ENCODE measurements around the gene FES. TPM values are rescaled to one million over a fixed set of nuclear protein-coding genes. Genes with fewer than 3 reads are reported as not detected.

Gene FES
- total and polyA plus RNA-seq, 5 donors from 2014 or later = 0.13 to 3.8 (median 0.13) TPM; not detected in 2

DNA sequence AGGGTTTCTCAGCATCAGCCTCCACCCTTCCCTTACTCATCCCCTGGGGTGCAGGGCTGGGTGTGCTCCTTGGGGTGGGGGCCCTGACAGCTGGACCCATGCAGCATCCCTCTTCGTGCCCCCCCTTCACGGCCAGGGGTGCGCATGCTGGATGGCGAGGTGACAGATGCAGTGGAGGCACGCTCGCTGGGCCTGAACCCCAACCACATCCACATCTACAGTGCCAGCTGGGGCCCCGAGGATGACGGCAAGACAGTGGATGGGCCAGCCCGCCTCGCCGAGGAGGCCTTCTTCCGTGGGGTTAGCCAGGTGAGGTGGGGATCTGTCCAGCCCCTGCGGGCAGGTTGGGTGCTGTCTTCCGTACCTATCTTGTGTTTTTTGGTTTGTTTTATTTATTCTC is 6.3 kb upstream of the FES start:
- Histone ChIP-seq H3K27me3 (ENCODE audit: control insufficient read depth, insufficient read depth, low read length) (no peaks in the 10 kb centered on the region), H3K9me3 (ENCODE audit: control insufficient read depth in 2 of 2, low read length in 2 of 2) (no peaks in the 10 kb centered on the region), H3K27ac (ENCODE audit: insufficient read depth, low read length, poor library complexity, severe bottlenecking) (no peak overlapping the region), H3K4me3 (ENCODE audit: low read depth, low read length) (no peak overlapping the region), H3K36me3 (ENCODE audit: control insufficient read depth, insufficient read depth, low read length) (peaks cover 42% of the 10 kb centered on the region), H3K4me1 (ENCODE audit: control insufficient read depth, insufficient read depth, low read length, poor library complexity, severe bottlenecking) (peaks cover 11% of the 10 kb centered on the region)
- DNase-seq (no peak), ATAC-seq (ENCODE audit: low read depth in 2 of 2) (no peak)
- Mint-ChIP-seq H3K36me3 (peaks cover 17% of the 10 kb centered on the region), H3K27ac (no peak overlapping the region), H3K27me3 (no peaks in the 10 kb centered on the region), H3K9me3 (peaks cover 0 to 2% (median 0%) of the 10 kb centered on the region in 7 donors), H3K4me1 (peaks cover 0 to 19% (median 10%) of the 10 kb centered on the region in 4 donors), H3K4me3 (no peak overlapping the region)

DNA sequence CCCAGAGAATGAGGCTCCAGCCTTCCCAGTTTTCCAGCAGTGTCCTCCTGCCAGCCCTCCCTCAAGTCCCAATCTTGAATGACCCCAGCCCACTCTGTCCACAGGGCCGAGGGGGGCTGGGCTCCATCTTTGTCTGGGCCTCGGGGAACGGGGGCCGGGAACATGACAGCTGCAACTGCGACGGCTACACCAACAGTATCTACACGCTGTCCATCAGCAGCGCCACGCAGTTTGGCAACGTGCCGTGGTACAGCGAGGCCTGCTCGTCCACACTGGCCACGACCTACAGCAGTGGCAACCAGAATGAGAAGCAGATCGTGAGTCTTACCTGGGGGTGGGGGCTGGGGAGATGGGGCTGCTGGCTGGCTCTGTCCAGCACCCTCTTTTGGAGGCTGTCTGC is 5.6 kb upstream of the FES start:
- peaks cover 42% of the 10 kb centered on the region for H3K36me3 ChIP-seq (ENCODE audit: control insufficient read depth, insufficient read depth, low read length)
- H3K9me3 ChIP-seq (ENCODE audit: control insufficient read depth in 2 of 2, low read length in 2 of 2) = no peaks in the 10 kb centered on the region
- H3K4me1 Mint-ChIP-seq = peaks cover 0 to 13% (median 5%) of the 10 kb centered on the region in 4 donors
- no peak overlapping the region for H3K27ac ChIP-seq (ENCODE audit: insufficient read depth, low read length, poor library complexity, severe bottlenecking)
- H3K9me3 Mint-ChIP-seq = peaks cover 0 to 2% (median 0%) of the 10 kb centered on the region in 7 donors
- ATAC-seq (ENCODE audit: low read depth in 2 of 2) (no peak), DNase-seq (no peak)
- H3K36me3 Mint-ChIP-seq = peaks cover 17% of the 10 kb centered on the region
- H3K27ac Mint-ChIP-seq = no peak overlapping the region
- no peaks in the 10 kb centered on the region for H3K27me3 ChIP-seq (ENCODE audit: control insufficient read depth, insufficient read depth, low read length)
- H3K4me3 ChIP-seq (ENCODE audit: low read depth, low read length) = no peak overlapping the region
- peaks cover 4% of the 10 kb centered on the region for H3K4me1 ChIP-seq (ENCODE audit: control insufficient read depth, insufficient read depth, low read length, poor library complexity, severe bottlenecking)
- H3K4me3 Mint-ChIP-seq = no peak overlapping the region
- H3K27me3 Mint-ChIP-seq = no peaks in the 10 kb centered on the region

DNA sequence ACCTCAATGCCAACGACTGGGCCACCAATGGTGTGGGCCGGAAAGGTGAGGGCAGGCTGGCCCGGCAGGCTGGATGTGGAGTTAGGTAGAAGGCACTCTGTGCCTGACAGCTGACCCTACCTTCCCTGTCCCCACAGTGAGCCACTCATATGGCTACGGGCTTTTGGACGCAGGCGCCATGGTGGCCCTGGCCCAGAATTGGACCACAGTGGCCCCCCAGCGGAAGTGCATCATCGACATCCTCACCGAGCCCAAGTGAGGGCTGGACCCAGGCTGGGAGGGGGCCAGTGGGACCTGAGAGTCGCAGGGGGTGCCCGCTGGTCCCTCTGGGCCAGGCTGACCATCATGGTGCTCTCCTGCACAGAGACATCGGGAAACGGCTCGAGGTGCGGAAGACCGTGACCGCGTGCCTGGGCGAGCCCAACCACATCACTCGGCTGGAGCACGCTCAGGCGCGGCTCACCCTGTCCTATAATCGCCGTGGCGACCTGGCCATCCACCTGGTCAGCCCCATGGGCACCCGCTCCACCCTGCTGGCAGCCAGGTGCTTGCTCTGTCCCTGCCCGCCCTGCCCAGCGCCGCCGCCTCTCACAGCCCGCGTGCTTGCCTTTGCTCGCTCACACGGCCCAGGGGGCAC is 4.5 kb upstream of the FES start:
- H3K27me3 ChIP-seq (ENCODE audit: control insufficient read depth, insufficient read depth, low read length) = no peaks in the 10 kb centered on the region
- ATAC-seq (ENCODE audit: low read depth in 2 of 2) (no peak), DNase-seq (no peak)
- H3K27ac ChIP-seq (ENCODE audit: insufficient read depth, low read length, poor library complexity, severe bottlenecking) = no peak overlapping the region
- H3K4me3 ChIP-seq (ENCODE audit: low read depth, low read length) = no peak overlapping the region
- Mint-ChIP-seq H3K4me3 (no peak overlapping the region), H3K27ac (no peak overlapping the region), H3K36me3 (peaks cover 17% of the 10 kb centered on the region), H3K27me3 (peaks cover under 1% of the 10 kb centered on the region), H3K4me1 (peaks cover 0 to 3% (median under 1%) of the 10 kb centered on the region in 4 donors), H3K9me3 (peaks cover 0 to 3% (median 0%) of the 10 kb centered on the region in 7 donors)
- H3K9me3 ChIP-seq (ENCODE audit: control insufficient read depth in 2 of 2, low read length in 2 of 2) = no peaks in the 10 kb centered on the region
- H3K36me3 ChIP-seq (ENCODE audit: control insufficient read depth, insufficient read depth, low read length) = peaks cover 42% of the 10 kb centered on the region
- H3K4me1 ChIP-seq (ENCODE audit: control insufficient read depth, insufficient read depth, low read length, poor library complexity, severe bottlenecking) = peaks cover 7% of the 10 kb centered on the region

DNA sequence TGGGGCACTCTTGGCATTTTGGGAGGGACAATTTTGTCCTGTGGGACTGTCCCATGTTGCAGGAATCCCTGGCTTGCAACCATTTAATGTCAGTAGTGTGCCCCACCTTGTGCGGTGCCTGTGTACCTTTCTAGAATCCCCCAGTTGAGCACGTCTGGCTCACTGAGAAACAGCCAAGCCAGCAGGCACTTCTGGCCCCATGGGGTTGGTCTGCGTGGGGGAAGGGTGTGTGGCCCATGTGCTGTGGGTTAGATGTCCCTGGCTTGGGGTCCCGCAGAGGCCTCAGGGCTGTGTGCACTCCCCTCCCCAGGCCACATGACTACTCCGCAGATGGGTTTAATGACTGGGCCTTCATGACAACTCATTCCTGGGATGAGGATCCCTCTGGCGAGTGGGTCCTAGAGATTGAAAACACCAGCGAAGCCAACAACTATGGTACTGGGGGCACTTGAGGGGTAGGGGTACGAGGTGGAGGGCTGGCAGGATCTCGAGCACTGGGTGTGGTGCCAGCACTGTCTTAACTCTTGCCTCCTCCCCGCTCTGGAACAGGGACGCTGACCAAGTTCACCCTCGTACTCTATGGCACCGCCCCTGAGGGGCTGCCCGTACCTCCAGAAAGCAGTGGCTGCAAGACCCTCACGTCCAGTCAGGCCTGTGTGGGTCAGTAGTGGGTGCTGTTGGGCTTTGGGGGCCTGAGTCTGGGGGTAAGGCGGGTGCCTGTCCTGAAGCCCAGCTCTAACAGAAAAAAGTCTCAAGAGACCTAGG is 3.7 kb upstream of the FES start:
- H3K4me1 ChIP-seq (ENCODE audit: control insufficient read depth, insufficient read depth, low read length, poor library complexity, severe bottlenecking) = peaks cover 8% of the 10 kb centered on the region
- Mint-ChIP-seq H3K4me3 (no peak overlapping the region), H3K36me3 (peaks cover 17% of the 10 kb centered on the region), H3K4me1 (peaks cover 0 to under 1% (median 0%) of the 10 kb centered on the region in 4 donors), H3K27me3 (peaks cover 4% of the 10 kb centered on the region), H3K9me3 (peaks cover 0 to 4% (median 0%) of the 10 kb centered on the region in 7 donors), H3K27ac (no peak overlapping the region)
- no peaks in the 10 kb centered on the region for H3K9me3 ChIP-seq (ENCODE audit: control insufficient read depth in 2 of 2, low read length in 2 of 2)
- ATAC-seq (ENCODE audit: low read depth in 2 of 2) = no peak
- no peak for DNase-seq
- H3K36me3 ChIP-seq (ENCODE audit: control insufficient read depth, insufficient read depth, low read length) = peaks cover 42% of the 10 kb centered on the region
- H3K27ac ChIP-seq (ENCODE audit: insufficient read depth, low read length, poor library complexity, severe bottlenecking) = no peak overlapping the region
- H3K4me3 ChIP-seq (ENCODE audit: low read depth, low read length) = no peak overlapping the region
- H3K27me3 ChIP-seq (ENCODE audit: control insufficient read depth, insufficient read depth, low read length) = no peaks in the 10 kb centered on the region

DNA sequence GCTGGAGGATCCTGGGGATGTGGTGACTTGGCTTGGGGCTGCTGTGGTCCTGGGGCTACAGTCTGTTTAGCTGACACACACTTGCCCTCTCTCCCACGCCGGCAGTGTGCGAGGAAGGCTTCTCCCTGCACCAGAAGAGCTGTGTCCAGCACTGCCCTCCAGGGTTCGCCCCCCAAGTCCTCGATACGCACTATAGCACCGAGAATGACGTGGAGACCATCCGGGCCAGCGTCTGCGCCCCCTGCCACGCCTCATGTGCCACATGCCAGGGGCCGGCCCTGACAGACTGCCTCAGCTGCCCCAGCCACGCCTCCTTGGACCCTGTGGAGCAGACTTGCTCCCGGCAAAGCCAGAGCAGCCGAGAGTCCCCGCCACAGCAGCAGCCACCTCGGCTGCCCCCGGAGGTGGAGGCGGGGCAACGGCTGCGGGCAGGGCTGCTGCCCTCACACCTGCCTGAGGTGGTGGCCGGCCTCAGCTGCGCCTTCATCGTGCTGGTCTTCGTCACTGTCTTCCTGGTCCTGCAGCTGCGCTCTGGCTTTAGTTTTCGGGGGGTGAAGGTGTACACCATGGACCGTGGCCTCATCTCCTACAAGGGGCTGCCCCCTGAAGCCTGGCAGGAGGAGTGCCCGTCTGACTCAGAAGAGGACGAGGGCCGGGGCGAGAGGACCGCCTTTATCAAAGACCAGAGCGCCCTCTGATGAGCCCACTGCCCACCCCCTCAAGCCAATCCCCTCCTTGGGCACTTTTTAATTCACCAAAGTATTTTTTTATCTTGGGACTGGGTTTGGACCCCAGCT is 2.9 kb upstream of the FES start:
- H3K27ac ChIP-seq (ENCODE audit: insufficient read depth, low read length, poor library complexity, severe bottlenecking) = no peak overlapping the region
- DNase-seq (no peak), ATAC-seq (ENCODE audit: low read depth in 2 of 2) (no peak)
- no peaks in the 10 kb centered on the region for H3K9me3 ChIP-seq (ENCODE audit: control insufficient read depth in 2 of 2, low read length in 2 of 2)
- H3K4me1 ChIP-seq (ENCODE audit: control insufficient read depth, insufficient read depth, low read length, poor library complexity, severe bottlenecking) = peaks cover 13% of the 10 kb centered on the region
- peaks cover 39% of the 10 kb centered on the region for H3K36me3 ChIP-seq (ENCODE audit: control insufficient read depth, insufficient read depth, low read length)
- no peaks in the 10 kb centered on the region for H3K27me3 ChIP-seq (ENCODE audit: control insufficient read depth, insufficient read depth, low read length)
- no peak overlapping the region for H3K4me3 ChIP-seq (ENCODE audit: low read depth, low read length)
- peaks cover 0 to 4% (median 0%) of the 10 kb centered on the region in 7 donors for H3K9me3 Mint-ChIP-seq
- H3K27me3 Mint-ChIP-seq = peaks cover 10% of the 10 kb centered on the region
- H3K4me1 Mint-ChIP-seq = peaks cover 0 to 7% (median 5%) of the 10 kb centered on the region in 4 donors
- no peak overlapping the region for H3K4me3 Mint-ChIP-seq
- peaks cover 17% of the 10 kb centered on the region for H3K36me3 Mint-ChIP-seq
- no peak overlapping the region for H3K27ac Mint-ChIP-seq

GRCh38 chr15:90881978-90882721 is 2.2 kb upstream of the FES start:
- H3K27ac Mint-ChIP-seq = no peak overlapping the region
- peaks cover 13% of the 10 kb centered on the region for H3K4me1 ChIP-seq (ENCODE audit: control insufficient read depth, insufficient read depth, low read length, poor library complexity, severe bottlenecking)
- H3K9me3 ChIP-seq (ENCODE audit: control insufficient read depth in 2 of 2, low read length in 2 of 2) = no peaks in the 10 kb centered on the region
- no peak for DNase-seq
- peaks cover 0 to 4% (median 0%) of the 10 kb centered on the region in 7 donors for H3K9me3 Mint-ChIP-seq
- no peak overlapping the region for H3K27ac ChIP-seq (ENCODE audit: insufficient read depth, low read length, poor library complexity, severe bottlenecking)
- H3K4me3 Mint-ChIP-seq = no peak overlapping the region
- peaks cover 31% of the 10 kb centered on the region for H3K36me3 ChIP-seq (ENCODE audit: control insufficient read depth, insufficient read depth, low read length)
- no peaks in the 10 kb centered on the region for H3K27me3 ChIP-seq (ENCODE audit: control insufficient read depth, insufficient read depth, low read length)
- H3K27me3 Mint-ChIP-seq = peaks cover 10% of the 10 kb centered on the region
- H3K36me3 Mint-ChIP-seq = peaks cover 17% of the 10 kb centered on the region
- no peak overlapping the region for H3K4me3 ChIP-seq (ENCODE audit: low read depth, low read length)
- ATAC-seq (ENCODE audit: low read depth in 2 of 2) = no peak
- H3K4me1 Mint-ChIP-seq = peaks cover 0 to 7% (median 5%) of the 10 kb centered on the region in 4 donors
